DLD1 (cell line): ENCODE results near the gene MYH13.

ENCODE experiments used
- in situ Hi-C: cut with HindIII; loops from 2 replicates; pipeline ENCODE4 v1.10.0; 2017; ENCODE audit warnings: low sequenced_read_pairs

The MYH13 gene

GRCh38 chr17:10372906-10373305 lies at the start of gene MYH13:
Gene MYH13 (minus strand): TSS chr17:10373006. CDS start chr17:10364530, 8,476 bp downstream.
- in situ Hi-C loops: no loop called here

- in situ Hi-C loops: no loop called here
These were observed 49.2 kb upstream of the MYH13 start, which contains the start of gene MYH8 for GRCh38 chr17:10421900-10422542. Gene MYH8 (minus strand): TSS chr17:10421950. CDS start chr17:10420227, 1,723 bp downstream.

GRCh38 chr17:10421211-10421610 lies 48.4 kb upstream of the MYH13 start:
- in situ Hi-C loops: no loop called here

DNA sequence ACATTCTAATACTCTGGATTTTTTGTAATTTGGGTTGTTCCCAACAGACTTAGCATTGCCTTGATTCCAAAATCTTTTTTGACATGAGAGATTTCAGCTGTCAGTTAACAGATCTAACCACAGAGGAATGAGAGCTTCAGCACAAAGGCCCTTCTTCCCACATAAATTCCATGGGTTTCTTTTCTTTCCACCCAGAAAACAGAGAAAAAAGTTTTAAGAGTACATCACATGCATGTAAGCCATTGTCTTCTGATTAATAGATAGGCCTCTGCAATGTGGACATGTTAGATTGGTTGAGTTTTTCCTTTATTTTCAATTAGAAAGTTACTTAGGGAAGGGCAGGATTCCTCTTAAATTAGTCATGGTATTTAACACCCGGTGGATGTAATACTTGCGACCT lies 48.0 kb upstream of the MYH13 start:
- in situ Hi-C loops: no loop called here

DNA sequence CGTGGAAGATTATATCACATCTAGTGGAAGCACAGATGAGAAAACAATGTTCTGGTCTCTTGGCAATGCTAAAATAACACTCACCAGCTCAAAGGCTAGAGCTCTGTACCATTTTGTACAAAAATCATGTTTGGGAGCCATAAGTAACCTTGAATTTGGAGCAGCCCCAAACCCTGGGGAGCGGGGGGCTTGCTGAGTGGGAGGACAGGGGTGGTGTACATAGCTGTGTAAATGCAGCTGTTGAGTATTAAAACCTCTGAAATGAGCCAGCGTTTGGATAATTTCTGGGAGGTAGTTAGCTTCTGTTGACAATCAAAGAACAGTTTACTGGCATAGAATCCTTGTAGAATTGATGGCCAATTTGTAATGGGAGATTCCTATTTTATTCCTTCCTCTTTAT lies 44.6 kb upstream of the MYH13 start:
- in situ Hi-C loops: no loop called here

- in situ Hi-C loops: no loop called here
These were observed 42.4 kb upstream of the MYH13 start for GRCh38 chr17:10415161-10415560.

DNA sequence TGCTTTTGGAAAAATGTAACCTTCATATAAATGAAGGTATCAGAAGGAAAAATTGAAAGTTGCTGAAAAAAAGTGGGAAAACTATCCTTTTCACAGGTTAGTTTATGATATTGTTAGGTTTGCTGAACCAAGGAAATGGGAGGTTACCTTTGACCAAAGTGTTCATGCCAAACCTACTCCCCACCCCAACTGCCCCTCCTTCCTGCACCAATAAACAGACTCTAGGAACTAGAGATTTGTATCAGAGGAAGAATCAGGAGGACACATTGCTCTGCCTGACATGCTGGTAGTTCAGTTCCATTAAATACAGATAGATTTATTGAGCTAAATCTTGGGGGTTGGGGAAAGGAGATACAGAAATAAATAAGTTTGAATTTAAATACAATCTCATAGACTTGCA lies 30.8 kb upstream of the MYH13 start:
- in situ Hi-C loops: no loop called here

GRCh38 chr17:10398352-10398751 lies 25.5 kb upstream of the MYH13 start:
- in situ Hi-C loops: no loop called here

DNA sequence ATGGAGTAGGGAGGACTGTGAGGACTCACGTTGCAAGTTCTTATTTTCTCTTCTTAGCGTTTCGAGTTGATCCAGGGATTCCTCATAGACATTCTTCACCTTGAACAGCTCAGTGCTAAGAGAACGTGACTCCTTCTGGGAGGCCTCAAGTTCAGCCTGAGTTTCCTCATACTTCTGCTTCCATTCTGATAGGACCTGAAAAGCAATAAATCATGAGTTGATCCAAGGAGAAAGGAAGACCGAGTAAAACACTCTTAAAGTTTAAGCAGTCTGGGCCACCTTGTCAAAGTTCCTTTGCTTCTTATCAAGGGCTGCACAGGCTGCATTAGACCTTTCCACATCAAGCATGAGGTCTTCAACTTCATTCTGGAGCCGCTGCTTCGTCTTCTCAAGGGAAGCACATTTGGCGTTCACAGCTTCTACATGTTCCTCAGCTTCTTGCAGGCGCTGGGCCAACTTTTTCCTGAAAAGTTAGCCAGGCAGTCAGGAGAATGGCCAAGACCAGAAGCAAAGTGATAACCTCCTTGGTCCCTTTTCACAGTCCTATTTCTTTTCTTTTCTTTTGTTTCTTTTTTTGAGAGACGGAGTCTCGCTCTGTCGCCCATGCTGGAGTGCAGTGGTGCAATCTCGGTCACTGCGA lies 23.8 kb upstream of the MYH13 start:
- in situ Hi-C loops: no loop called here

GRCh38 chr17:10394201-10394887 lies 21.5 kb upstream of the MYH13 start:
- in situ Hi-C loops: no loop called here

DNA sequence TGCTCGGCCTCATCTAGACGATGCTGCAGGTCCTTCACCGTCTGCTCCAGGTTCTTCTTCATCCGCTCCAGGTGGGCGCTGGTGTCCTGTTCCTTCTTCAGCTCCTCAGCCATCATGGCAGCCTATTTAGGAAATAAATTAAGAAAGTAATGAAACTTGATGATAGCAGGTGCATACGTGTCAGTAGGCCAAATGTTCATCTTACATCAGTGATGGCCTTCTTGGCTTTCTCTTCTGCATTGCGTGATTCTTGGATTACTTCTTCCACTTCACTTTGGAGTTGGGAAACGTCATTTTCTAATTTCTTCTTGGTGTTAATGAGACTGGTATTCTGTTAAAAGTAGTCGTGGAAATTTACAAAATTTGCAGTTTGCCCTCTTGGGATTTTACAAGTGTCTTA lies 20.1 kb upstream of the MYH13 start:
- in situ Hi-C loops: no loop called here

DNA sequence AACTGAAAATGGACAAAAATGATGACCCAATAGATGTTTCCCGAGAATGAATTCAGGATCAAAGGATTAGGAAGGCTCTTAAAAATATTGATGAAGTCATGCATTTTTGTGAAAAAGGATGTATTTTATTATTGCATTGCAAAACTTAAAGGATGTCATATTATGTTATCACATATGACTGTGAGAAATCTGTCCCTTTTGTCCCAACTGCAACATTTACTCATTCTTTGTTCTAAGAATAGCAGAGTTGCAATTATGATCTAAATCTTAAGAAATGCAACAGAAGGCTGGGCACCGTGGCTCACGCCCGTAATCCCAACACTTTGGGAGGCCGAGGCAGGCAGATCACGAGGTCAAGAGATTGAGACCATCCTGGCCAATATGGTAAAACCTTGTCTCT lies 13.1 kb upstream of the MYH13 start:
- in situ Hi-C loops: no loop called here

DNA sequence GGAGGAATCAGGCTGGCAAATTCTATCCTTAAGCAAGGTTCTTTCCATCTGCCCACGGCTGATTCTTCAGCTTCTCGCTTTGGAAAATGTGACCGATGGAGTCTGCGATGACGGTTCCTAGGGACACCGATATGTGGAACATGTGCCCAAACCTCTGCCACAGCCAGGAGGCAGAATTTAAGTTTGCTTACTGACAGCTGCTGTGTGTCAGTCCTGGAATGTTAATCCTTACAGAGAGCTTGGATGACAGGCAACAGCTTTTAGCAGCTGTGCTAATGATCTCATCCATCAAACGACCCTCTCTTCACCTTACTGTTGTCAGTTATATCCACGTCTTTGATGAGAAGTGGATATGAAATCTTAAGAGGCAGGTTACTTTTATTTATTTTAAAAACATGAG lies 11.4 kb upstream of the MYH13 start:
- in situ Hi-C loops: no loop called here

GRCh38 chr17:10380631-10381408 lies 8.0 kb upstream of the MYH13 start:
- in situ Hi-C loops: no loop called here

- in situ Hi-C loops: no loop called here
These were observed 2.7 kb downstream of the MYH13 start for GRCh38 chr17:10370016-10370608.

GRCh38 chr17:10369239-10369638 lies 3.6 kb downstream of the MYH13 start:
- in situ Hi-C loops: no loop called here

GRCh38 chr17:10368561-10368960 lies 4.2 kb downstream of the MYH13 start:
- in situ Hi-C loops: no loop called here

GRCh38 chr17:10360578-10360977 lies 12.2 kb downstream of the MYH13 start:
- in situ Hi-C loops: no loop called here

DNA sequence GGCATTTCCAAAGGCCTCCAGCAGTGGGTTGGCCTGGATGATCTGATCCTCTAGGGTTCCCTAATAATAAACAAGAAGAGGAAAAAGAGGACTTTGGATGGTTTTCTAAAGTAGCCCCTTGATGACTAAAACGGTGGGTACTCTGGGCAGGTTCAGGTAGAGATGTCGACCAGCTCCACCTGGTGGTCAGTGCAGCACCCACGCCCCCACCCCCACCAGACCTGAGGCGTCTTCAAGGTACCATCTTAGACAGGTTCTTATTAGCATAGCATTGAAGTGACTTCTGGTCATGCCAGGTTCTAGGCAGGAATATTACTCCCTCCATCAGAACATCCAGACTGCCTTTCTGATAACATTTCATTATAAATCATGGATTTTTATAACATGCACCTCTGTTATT lies 15.0 kb downstream of the MYH13 start:
- in situ Hi-C loops: no loop called here

GRCh38 chr17:10354651-10355050 lies 18.2 kb downstream of the MYH13 start:
- in situ Hi-C loops: no loop called here

DNA sequence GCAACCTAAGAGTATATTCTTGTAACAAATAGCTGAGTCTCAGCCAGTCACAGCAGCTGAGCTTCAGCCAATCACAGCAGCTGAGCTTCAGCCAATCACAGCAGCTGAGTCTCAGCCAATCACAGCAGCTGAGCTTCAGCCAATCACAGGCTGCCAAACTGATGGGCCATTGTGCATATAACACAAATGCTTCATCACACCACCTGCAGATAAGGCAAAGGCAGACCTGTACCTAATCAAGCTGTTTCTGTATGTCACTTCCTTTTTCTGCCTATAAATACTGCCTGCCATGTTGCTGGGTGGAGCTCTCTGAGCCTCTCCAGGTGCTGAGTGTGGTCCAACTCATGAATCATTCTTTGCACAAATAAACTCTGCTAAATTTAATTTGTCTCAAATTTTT lies 19.9 kb downstream of the MYH13 start:
- in situ Hi-C loops: no loop called here
